GM18526 (cell line): ENCODE measurements around the gene DYNLT2.

Experiments
- POLR2A ChIP-seq: IDR thresholded peaks from 3 replicates; pipeline ENCODE4 v1.6.1; 2011; ENCODE audit not compliant: insufficient read length; ENCODE audit errors: extremely low read depth

DYNLT2 gene, protein sequence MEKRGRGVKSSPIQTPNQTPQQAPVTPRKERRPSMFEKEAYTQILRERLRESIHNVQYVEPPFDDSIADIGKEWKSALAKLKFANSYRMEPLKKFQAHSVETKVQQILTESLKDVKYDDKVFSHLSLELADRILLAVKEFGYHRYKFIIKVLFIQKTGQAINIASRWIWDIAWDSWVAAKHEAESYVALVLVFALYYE

GRCh38 chr6:169751242-169752073, at the start of gene DYNLT2, which contains the start of gene ERMARD:
Gene DYNLT2, minus strand, starts transcription at chr6:169751572. Its CDS starts 114 bp downstream, at chr6:169751458.
Gene ERMARD, plus strand, starts transcription at chr6:169751622. Its CDS starts 36 bp downstream, at chr6:169751658.
- peak; percentile 93 for TF ChIP-seq POLR2A

DNA sequence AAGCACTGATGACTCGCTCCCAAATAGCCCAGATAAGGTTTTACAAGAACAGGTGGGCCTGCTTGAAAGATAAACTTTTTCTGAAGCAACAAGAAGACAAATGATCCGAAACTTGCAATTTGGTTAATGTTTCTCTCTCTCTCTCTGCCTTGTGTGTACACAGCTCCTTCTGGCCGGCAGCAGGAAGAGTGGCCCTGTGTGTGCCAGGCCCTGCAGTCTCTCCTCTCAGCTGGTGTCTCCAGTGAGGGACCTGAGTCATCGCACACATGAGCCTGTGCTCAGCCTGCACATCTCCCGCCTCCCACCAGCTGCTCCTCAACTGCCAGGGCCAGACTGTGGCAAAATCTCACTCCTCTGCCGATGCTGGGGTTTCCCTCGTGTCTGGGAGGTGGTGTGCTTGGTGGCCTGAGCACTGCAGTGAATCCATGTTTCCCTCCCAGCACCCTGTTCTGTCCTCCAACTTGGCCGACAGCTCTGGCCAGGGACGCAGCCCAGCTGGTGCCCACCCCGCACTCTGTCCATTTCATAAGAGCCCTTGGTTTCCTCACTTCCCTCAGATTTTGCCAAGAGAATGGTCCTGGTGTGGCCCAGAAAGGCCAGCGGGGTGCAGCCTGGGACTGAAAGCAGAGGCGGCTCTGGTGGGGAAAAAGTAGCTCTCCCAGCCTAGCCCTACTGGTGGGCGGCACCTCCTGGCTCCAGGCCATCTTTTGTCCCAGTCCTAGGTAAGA, 49.5 kb upstream of the DYNLT2 start:
- no peak for TF ChIP-seq POLR2A

DNA sequence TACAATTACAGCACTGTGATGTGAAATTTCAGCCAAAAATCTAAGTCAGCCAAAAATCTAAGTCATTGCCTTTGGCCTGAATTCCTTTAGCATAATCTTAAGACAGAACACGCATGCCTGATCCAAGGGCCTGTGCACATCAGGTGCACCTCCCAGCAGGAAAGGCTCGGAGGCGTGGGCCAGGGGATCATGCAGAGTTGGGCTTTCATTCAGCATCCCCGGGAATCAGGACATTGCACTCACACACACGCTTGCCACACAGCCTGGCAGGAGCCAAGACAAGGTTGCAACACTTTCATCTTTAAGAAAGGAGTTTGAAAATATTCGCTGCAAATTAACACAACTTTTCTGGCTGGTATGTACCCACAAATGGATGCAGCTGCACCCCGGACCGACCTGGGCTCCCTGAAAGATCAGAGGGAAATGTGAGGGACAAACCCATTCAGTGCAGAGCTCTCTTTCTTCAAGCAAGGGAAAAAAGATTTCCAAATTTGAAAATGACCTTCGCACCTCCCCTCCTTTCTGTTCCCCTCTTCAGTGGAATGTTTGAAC, 48.8 kb upstream of the DYNLT2 start:
- TF ChIP-seq POLR2A, result no peak

DNA sequence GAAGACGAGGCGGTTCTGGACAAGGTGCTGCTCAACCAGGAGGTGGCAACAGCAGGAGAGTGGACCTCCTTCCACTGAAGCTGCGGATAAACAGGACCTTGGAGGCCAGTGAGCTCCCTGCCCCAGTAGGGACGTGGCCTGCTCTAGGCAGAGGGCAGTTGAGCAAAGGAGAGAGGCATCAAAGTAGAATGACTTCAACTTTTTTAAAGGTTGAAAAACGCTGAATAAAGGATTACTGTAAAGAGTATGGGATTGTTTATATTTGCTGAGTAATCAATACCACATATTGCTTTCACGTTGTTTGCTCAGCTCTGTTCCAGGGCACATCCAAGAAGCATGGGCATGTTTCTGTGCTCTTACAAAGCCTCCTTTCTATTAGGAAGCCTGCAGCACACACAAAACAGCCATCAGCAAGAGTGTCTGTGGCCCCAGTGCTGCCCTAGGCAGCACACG, 48.1 kb upstream of the DYNLT2 start:
- no peak for TF ChIP-seq POLR2A

DNA sequence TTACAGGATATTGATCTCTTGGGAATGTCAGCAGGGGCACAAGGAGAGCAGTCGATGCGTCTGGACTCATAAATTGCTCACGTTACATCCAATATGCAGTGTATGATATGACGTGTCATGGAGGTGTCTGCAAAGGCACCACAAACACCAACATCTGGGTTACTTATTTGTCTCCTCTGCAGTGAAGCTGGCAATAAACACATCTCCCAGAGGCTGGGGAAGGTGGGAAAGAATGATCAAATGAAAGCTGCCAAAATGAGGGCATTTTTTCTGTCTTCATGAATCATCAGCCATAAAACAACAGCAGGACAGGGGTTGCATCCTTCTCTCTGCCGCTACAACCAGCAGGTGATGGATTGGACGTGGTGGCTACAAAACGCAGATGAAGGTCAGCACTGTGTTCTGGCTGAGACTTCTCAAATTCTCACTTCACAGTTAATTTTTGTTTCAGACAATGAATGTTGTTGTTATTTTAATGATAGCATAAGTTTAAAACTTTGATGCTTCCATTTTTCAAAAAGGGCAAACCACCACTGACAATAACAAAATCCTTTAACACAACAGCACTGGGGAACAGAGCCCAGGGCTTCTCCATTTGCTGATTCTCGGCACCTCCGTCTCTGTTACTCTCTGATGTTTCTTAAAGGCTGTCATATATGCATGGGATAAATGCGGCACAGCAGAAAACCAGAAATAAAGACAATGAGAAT, 47.5 kb upstream of the DYNLT2 start:
- TF ChIP-seq POLR2A, result no peak

DNA sequence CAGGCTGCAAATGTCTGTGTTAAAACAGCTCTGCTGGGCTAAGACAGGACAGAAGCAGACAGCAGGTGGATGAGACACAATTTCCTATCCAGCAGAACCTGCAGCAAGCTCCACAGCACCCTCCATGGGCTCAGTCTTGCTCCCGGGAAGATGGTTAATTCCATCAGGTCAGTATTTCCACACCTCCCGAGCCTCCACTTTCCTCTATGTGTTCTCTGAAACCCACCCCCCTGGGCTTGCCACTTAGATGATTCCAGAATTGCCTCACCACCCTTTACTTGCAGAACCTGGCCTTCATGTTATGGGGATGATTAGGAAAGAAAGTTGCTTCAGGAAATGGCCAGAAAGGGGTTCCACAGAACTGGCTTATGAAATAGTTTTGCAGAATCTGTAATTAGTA, 43.8 kb upstream of the DYNLT2 start:
- no peak for TF ChIP-seq POLR2A

- TF ChIP-seq POLR2A, result no peak
Measured at GRCh38 chr6:169794317-169795055, 43.1 kb upstream of the DYNLT2 start.

DNA sequence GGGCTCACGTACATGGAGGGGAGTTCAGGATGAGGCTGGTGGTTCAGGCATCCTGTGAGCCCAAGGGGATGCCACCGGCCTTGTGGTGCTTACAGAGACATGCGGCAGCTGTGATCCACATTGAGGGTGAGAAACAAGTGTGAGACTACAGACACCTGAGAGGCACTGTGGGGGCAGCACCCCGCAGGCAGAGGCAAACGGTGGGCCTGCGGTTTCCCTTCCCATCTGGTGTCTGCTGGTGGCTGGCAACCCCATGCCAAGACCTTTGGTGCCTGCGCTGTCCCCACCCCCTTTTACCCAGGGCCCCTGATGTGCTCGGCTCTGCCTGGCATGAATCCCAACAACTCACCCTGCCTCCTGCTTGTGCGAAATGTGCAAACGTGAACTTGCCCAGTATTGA, 42.0 kb upstream of the DYNLT2 start:
- no peak for TF ChIP-seq POLR2A

- no peak for TF ChIP-seq POLR2A
Measured at GRCh38 chr6:169792306-169793015, 41.1 kb upstream of the DYNLT2 start.

- no peak for TF ChIP-seq POLR2A
Measured at GRCh38 chr6:169791721-169792131, 40.4 kb upstream of the DYNLT2 start.

- no peak for TF ChIP-seq POLR2A
Measured at GRCh38 chr6:169789944-169790927, 38.9 kb upstream of the DYNLT2 start.
